HG02840 (cell line): ENCODE measurements around the gene CHKA.

Experiments
- ATAC-seq: cut with Tn5 transposase; IDR thresholded peaks from one replicate; pipeline ENCODE4 v1.9.1; 2021; ENCODE audit warnings: mild to moderate bottlenecking, moderate library complexity, moderate number of reproducible peaks; ENCODE audit not compliant: unreplicated experiment, low FRiP score

CHKA gene

DNA sequence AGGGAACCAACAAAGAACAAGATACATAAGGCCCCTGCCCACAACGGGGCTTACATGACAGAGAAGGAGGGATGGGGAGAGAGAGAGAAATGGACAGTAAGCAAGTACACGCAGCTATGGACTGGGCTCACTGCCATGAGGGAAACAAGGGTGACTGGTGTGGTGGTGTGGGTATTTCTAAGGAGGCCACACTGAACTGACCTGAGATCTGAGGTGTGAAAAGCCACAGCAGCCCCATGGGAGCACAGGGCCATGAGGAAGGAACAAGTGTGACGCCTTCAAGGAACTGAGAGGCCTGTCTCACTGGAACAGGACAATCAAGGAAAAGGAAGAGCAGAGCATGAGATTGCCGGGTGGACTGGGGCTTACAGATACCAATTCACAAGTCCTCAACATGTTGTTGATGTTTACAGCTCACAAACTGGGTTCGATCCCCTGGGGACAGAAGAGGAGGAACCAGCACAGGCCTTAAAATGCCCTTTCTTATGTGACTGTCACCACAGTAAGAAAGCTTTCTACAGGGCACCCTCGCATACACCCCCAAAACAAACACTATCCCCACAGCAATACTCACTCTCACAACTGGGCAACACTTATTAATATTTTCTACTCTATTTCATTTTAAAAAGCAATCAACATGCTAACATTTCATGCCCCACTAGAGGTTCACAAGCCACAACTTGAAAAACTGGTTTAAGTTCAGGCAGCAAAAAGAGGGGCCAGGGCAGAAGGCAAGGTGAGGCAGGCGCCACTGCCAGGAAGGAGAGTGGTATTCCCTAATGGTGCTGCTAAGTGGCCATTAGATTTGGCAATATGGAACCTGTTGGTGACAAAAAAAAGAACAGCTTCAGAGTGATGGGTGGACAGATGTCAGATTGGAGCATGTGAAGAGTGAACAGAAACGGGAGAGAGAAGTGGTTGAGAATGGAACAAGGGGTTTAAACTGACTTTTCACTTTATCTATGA is 43.3 kb downstream of the CHKA start:
- ATAC-seq = no peak

- ATAC-seq = no peak
Observed at GRCh38 chr11:68076371-68077042, 44.7 kb downstream of the CHKA start.

DNA sequence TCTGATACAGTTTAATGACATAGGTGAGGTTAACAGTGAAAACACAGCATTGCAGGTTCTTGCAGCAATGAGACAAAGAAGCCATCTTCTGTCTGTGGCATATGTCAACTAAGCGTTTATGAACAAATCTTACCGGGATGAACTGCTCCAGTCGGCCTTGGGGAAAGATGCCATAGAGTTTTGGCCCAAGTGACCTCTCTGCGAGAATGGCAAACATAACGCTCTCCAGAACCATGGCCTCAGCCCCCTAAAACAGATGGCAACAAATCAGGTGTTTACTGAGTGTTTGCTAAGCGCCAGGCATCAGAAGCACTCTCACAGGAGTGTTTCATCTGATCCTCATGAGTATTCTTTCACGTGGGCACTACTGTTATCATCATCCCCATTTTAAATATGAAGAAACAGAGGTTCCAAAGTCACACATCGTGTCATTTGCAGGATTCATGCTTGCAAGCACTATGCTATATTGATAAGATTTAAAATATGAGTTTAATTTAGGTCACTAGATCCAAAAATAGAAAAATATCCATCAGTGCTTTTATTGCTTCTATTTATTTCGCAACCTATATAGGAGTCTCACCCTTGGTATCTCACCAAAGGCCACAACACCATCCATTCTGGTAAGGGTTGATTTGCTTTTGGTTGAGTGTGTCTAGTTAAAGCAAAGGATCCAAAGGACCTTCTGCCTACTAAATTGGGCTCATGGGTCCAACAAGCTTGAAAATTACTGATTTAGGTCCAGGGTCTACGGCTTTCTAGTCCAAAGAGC is 46.4 kb downstream of the CHKA start:
- no peak for ATAC-seq

GRCh38 chr11:68071281-68072048 is 49.7 kb downstream of the CHKA start:
- ATAC-seq = no peak

- ATAC-seq = no peak
Observed at GRCh38 chr11:68067991-68068390, 53.2 kb downstream of the CHKA start.

DNA sequence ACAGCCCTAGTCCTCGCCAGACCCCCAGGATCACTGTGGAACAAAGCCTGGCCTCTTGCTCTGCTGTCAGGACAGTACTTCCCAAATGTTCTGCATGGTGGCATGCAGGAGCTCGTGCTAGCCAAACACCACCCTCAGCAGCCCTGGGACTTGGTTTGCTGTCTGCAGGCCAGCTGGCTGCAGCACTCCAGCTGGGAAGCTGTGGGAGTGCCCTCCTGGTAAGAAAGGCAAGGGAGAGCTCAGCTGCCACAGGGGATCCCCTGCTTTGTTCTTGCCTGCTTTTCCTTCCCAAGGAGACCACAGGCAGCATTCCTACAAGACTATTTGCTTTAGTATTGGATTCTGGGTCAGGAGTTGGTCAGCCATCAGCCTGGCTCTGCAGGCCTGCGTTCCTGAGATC is 54.4 kb downstream of the CHKA start:
- ATAC-seq = no peak

- ATAC-seq = no peak
Observed at GRCh38 chr11:68065841-68066240, 55.3 kb downstream of the CHKA start.

DNA sequence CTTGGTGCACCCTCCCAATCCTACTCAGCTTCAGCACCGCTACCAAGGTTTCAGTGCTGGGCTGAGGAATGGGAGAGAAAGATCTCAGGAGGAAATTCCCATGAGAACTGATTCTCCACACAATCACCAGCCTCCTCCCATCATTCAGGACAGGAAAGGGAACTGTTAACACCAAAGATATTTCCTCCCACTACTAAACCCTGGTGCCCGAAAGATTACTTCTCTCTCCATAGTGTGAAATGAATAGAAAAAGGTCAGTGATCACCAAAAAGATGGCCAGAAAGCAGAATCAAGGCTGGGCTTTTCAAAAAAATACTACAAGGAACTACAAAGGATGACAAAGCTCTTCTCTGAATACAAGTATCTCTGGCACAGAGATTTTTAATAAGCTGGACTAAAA is 56.3 kb downstream of the CHKA start:
- no peak for ATAC-seq

DNA sequence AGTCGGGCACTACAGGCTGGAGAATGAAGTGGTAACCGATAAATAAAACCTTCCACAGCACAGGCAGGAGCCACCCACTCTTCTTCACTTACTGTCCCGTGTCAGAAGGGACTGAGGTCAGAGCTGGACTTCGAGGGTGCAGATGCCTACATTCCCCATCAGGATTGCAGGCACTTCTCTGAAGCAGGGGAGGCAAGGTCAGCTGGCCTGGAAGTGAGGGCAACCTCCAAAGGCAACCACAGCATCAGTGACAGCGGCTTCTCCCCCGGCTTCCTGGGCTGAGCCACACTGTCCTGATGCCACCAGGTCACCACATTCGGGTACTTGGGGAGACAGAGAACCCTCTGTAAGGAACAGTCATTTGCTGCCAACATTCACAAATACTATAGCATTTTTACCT is 59.7 kb downstream of the CHKA start:
- no peak for ATAC-seq

- no peak for ATAC-seq
Observed at GRCh38 chr11:68057807-68058206, 63.4 kb downstream of the CHKA start.

DNA sequence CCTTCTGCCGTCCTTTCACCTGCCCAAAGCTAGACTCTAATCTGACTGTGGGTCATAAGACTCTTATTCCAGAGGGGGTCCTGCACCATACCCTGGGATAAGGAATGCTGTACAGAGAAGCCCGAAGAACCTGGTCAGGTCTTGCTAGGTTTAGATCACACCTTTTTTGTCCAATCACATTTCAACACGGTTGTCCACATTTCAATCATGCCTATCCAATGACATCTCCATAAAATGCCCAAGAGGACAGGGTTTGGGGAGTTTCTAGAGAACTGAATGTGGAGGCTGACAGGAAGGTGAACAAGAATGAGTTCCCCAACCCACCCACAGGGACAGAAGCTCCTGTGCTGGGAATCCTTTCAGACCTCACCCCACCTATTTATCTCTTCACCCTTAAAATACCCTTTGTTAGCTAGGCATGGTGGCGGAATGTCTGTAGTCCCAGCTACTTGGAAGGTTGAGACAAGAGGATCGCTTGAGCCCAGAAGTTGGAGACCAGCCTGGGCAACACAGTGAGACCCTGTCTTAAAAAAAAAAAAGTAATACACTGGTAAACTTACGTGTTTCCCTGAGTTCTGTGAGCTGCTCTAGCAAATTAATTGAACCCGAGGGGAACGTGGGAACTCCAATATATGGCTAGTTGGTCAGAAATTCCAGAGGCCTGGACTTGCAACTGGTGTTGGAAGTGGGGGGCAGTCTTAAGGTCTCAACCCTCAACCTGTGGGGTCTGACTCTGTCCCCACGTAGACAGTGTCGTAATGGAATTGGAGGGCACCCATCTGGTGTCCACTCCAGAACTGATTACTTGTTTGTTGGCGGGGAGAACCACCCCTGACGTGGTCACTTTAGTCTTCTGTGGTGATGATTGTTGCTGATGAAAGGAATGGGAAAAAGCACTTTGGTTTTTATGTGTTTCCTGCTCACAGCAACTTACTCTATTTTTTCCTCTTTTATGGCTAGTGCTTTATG is 64.6 kb downstream of the CHKA start:
- ATAC-seq = no peak

DNA sequence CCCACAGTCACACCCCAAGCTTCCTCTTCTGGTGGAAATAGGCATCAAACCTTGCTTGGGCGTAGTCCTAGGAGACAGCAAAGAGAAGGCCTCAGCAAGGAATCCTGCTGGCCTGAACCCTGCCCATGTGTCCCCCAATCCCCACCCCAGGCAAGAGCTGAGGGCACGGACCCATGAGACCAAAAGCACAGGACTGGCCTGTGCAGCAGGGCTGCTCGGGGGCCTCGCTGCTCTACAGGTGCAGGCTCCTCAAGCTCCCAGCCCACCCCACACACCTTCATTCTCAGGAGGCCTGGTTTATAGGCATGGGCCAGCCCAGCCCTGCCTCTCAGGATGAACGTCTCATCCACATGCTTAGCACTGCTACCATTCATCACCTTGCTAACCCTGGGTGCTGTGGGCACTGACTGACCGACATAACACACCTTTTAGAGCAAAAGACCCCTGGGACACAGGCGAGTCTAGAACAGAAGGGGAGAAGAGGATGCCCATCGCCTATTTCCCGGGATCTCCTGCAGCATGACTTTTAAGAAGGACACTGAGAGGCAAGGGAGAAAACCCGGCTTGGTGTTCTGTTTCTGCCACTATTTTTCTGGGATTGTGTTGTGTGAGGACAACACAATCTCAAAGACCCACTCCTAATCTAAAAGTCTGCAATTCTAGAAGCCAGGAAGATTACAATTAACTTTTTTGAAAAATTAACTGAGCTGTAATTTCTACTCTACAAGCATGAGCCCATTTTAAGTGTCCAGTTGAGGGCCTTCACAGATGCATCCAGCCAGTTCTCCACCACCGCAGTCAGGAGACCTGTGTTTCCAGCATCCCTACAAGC is 67.0 kb downstream of the CHKA start:
- no peak for ATAC-seq

DNA sequence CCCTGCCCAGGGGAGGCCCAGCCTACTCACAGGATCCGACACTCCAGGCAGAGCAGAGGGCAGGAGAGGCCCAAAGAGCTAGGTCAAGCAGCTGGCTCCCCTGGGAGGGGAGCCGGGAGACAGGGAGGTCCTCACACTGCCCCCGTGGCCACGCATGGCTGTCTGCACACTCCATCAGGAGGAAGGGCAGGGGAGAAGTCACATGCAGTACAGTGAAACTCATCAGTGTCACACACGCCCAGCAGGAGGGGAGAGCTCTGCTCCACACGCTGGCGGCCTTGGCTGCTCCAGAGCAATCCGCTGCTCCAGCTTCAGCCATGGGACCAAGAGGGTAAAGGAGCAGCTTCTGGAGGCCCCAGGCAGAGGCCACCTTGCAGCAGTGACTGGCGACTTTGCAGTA is 68.1 kb downstream of the CHKA start:
- ATAC-seq = no peak

DNA sequence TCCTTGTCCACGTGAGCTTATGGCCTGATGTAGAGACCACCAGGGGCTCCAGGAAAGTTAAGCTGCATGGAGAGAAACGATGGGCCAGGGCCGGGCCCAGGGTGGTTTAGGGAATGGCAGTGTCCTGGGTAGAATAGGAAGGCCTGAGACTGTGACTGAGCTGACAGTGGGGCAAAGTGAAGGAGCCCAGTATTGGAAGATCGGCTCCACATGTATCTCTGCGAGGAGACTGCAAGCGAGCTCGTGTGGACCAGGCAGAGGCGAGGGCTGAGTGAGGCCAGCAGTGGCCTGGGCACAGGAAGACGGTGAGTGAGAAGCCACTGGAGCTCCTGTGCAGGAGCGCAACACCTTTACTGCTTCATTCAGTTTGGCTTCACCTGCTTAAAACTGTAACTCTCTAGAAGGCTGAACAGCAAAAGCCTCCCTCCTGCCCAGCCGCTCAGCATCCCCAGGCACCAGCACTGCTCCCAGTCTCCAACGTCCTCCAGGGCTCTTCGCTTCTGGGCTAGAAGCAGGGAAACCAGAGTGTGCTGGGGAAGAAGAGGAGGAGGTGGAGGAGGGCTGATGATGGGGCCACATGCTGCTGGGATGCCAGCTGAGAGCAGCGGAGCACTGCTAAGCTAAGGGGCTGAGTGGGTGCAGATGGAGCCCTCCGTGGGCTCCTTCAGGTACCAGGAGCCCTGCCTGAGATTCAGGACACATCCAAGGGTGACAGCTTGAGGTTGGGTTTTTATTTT is 68.9 kb downstream of the CHKA start:
- no peak for ATAC-seq

DNA sequence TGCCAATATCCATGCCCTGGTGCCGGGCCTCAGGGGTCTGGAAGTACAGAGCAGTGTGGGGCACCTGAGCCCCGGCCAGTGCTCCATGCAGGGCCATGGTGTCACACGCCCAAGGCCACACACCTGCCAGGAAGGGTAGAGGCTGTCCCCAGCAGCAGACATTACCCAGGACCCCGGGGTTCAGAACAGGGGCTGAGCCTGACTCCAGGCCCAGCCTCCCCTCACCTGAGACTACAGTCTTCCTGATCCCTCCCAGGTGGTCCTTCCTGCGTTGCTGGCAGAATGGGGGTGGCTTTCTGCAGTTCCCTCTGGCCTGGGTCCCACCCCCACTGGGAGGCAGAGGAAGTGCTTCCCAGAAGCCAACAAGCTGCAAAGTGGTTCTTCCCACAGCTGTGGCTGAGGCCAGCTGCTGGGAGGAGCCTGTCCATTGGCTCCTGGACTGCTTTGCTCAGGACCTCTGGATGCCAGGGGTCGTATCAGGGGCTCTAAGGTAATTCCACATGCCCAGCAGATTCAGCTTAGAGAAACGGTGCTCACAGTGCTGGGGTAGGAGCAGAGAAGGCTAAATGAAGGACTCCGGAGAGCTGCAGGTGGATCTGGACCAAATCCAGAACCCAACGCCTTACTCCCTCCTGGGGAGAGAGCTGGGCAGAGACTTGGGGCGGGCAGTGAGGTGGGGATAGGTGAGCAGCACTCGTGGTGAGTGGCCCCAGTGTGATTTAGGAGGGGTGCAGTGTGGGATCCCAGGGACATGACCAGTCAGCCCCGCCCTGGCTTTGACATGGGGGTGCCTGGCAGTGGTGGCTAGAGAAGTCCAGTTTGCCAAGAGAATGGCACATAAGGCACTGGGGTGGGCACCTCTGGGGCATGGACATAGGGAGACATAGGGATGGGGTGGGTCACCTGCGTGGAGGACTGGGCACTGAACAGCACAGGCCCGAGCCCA is 69.7 kb downstream of the CHKA start:
- no peak for ATAC-seq

GRCh38 chr11:68050371-68050841 is 70.8 kb downstream of the CHKA start:
- no peak for ATAC-seq
